ENCODE results near the gene CCNL2. TPM values are rescaled to one million over a fixed set of nuclear protein-coding genes. Genes with fewer than 3 reads are reported as not detected.

Gene CCNL2
- total RNA-seq, 1 experiment from 2014 or later: 142 TPM

- ChIA-PET POLR2A (no interaction called here), CTCF (no interaction called here)
- H3K4me3 Mint-ChIP-seq: no peak overlapping the region
Observed at GRCh38 chr1:1367315-1367714, 31.8 kb downstream of the CCNL2 start.

More at GRCh38 chr1:1367315-1367714, 31.8 kb downstream of the CCNL2 start:
- Mint-ChIP-seq H3K27ac (no peak overlapping the region), H3K27me3 (ENCODE audit: low read depth) (peaks cover 35% of the 10 kb centered on the region), H3K4me1 (no peaks in the 10 kb centered on the region), H3K36me3 (no peaks in the 10 kb centered on the region), H3K9me3 (no peaks in the 10 kb centered on the region)
- ATAC-seq (no peak), DNase-seq (ENCODE audit: low spot score) (no peak)
- TF ChIP-seq MYBL2 (CRISPR knock-in tag; IDR thresholded peaks at IDR 0.05): no peak
- TF ChIP-seq ZBTB43 (CRISPR knock-in tag; IDR thresholded peaks at IDR 0.05): no peak
- no peak for TF ChIP-seq FOXP1 (CRISPR knock-in tag; IDR thresholded peaks at IDR 0.05; ENCODE audit: borderline replicate concordance)
- TF ChIP-seq FOXK1 (CRISPR knock-in tag; IDR thresholded peaks at IDR 0.05): no peak
- TF ChIP-seq SOX15 (CRISPR knock-in tag; IDR thresholded peaks at IDR 0.05): no peak
- no peak for TF ChIP-seq CREB1 (CRISPR knock-in tag; IDR thresholded peaks at IDR 0.05)
- TF ChIP-seq SMAD3 (CRISPR knock-in tag; IDR thresholded peaks at IDR 0.05; ENCODE audit: borderline replicate concordance): no peak
- TF ChIP-seq ATF6 (CRISPR knock-in tag; IDR thresholded peaks at IDR 0.05): no peak
- TF ChIP-seq CREM (CRISPR knock-in tag; IDR thresholded peaks at IDR 0.05): no peak
- TF ChIP-seq TCF7 (CRISPR knock-in tag; IDR thresholded peaks at IDR 0.05; ENCODE audit: low read depth): no peak
- no peak for TF ChIP-seq ZSCAN18 (CRISPR knock-in tag; IDR thresholded peaks at IDR 0.05)
- TF ChIP-seq SP1 (CRISPR knock-in tag; conservative IDR thresholded peaks at IDR 0.05): no peak
- TF ChIP-seq ATF3 (CRISPR knock-in tag; conservative IDR thresholded peaks at IDR 0.05): no peak
- TF ChIP-seq RELA (CRISPR knock-in tag; IDR thresholded peaks at IDR 0.05; ENCODE audit: borderline replicate concordance): no peak
- TF ChIP-seq CTCF (IDR thresholded peaks at IDR 0.05): no peak
- no peak for TF ChIP-seq AFF4 (CRISPR knock-in tag; IDR thresholded peaks at IDR 0.05; ENCODE audit: borderline replicate concordance)

All from WTC11 (cell line).